ENCODE results near the gene NOSTRIN.

Gene NOSTRIN

GRCh38 chr2:168913495-168913894, 111.1 kb downstream of the NOSTRIN start:
- DNase-seq (ENCODE audit: extremely low read depth, low read depth), result no peak
- TF ChIP-seq, protein P1, sequence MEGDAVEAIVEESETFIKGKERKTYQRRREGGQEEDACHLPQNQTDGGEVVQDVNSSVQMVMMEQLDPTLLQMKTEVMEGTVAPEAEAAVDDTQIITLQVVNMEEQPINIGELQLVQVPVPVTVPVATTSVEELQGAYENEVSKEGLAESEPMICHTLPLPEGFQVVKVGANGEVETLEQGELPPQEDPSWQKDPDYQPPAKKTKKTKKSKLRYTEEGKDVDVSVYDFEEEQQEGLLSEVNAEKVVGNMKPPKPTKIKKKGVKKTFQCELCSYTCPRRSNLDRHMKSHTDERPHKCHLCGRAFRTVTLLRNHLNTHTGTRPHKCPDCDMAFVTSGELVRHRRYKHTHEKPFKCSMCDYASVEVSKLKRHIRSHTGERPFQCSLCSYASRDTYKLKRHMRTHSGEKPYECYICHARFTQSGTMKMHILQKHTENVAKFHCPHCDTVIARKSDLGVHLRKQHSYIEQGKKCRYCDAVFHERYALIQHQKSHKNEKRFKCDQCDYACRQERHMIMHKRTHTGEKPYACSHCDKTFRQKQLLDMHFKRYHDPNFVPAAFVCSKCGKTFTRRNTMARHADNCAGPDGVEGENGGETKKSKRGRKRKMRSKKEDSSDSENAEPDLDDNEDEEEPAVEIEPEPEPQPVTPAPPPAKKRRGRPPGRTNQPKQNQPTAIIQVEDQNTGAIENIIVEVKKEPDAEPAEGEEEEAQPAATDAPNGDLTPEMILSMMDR (IDR thresholded peaks at IDR 0.05; ENCODE audit: low read depth, low read length), result no peak

Data from AG09319 (cell line).